C4-2B (cell line): ENCODE data around the gene IRS2.

ENCODE experiments used
- H3K27ac ChIP-seq: fragments of 450-650 bp; 2 replicates; pipeline ENCODE4 v1.5.1; 2017
- CTCF ChIP-seq: fragments of 450-650 bp; conservative IDR thresholded peaks from 2 replicates; pipeline ENCODE4 v1.5.1; 2017; ENCODE audit warnings: mild to moderate bottlenecking
- ZFX ChIP-seq: fragments of 450-650 bp; IDR thresholded peaks from 2 replicates; pipeline ENCODE4 v1.6.1; 2017

Gene IRS2

GRCh38 chr13:109759609-109760008, 26.8 kb downstream of the IRS2 start:
- no peak overlapping the region for H3K27ac ChIP-seq
- TF ChIP-seq CTCF, result no peak
- no peak for TF ChIP-seq ZFX

- H3K27ac ChIP-seq, result no peak overlapping the region
- TF ChIP-seq ZFX (no peak), CTCF (no peak)
These were observed 27.4 kb downstream of the IRS2 start for GRCh38 chr13:109758937-109759480.

DNA sequence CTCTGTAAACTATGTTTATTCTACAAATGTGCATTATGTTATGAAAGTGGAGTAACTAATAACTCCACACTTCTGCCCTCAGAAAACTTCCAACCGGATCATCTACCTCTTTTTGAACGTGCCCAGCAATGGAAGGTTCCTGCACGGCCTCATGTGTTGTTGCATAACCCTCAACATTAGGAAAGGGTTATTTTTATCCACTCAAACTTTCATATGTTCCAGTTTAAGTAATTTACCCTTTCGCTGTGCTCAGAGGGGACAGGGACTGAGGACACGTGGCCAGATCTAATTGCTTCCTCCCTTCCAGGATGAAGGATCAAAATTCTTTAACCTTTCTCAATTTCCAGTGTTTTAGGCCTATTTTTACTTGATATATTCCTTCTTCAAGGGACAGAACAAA, 29.6 kb downstream of the IRS2 start:
- TF ChIP-seq ZFX (no peak), CTCF (no peak)
- no peak overlapping the region for H3K27ac ChIP-seq

DNA sequence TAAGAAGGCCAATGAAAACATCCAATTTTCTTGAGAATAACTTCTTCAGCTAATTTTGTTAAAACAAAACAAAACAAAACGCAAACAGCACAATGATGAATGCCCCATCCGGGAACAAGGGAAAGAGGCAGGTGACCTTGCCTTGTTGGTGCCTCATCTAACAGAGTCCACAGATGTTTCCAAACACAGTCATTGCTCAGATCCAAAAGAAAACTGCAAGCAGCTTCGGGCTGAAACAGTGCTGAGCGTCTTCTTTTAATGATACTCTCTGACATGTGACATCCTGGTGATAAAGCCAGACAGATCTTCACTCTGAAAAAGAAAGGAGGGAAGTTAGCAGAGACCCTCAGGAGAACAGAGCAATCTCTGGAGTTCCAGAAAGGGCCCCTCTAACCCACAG, 30.4 kb downstream of the IRS2 start:
- TF ChIP-seq CTCF (no peak), ZFX (no peak)
- H3K27ac ChIP-seq, result no peak overlapping the region

DNA sequence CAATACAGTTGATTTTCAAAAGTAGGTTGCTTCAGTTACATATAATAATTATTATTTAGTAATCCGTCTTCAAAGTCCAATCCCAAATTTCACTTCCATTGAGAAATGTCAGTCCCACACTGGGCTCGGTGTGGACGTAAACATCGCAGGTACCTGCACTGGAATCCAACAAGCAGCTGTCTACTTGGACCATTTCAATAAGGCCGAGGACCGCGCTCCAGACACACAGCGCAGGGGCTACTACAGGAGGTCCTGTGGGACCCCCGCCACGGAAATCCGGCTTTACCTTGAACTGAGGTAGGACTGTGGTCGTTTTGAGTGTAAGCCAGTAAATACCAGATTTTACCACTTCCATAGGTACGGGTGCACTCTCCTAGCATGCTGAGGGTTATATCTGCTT, 30.8 kb downstream of the IRS2 start:
- H3K27ac ChIP-seq, result no peak overlapping the region
- TF ChIP-seq ZFX (no peak), CTCF (no peak)

GRCh38 chr13:109751477-109751876, 34.9 kb downstream of the IRS2 start:
- H3K27ac ChIP-seq, result no peak overlapping the region
- TF ChIP-seq CTCF (no peak), ZFX (no peak)

GRCh38 chr13:109750221-109750775, 36.1 kb downstream of the IRS2 start:
- no peak overlapping the region for H3K27ac ChIP-seq
- TF ChIP-seq CTCF (no peak), ZFX (no peak)
